ENCODE measurements around the gene AQP4. TPM values are rescaled to one million over a fixed set of nuclear protein-coding genes. Genes with fewer than 3 reads are reported as not detected.

AQP4 gene
- polyA plus RNA-seq, 3 donors, result 0.56 to 0.79 (median 0.72) TPM

DNA sequence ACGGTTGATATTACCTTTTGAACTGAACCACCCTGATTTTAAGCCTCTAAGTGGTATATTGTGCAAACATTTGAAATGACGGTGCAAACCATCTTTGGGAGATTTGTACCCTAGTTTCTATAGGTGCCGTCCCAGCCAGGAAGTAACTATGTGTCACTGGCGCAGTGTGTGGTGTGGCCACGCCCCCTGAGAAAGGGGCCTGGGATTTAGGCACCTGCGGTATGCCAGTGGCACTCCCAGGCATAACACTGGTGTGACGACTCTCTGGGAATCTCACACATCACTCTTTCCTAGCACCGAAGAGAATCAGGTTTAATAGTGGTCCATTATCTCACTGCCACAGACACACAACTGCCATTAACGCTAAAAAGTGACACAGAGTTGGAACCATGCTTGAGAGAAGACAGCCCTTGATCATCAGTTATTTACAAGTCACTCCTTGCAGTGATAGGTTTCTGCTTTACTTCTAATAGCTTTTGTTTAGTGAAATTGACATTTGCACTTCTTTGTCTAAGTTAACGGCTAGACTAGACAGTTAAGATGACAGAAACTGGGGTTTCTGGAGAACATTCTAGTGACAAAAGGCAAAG, 11.1 kb downstream of the AQP4 start:
- DNase-seq (ENCODE audit: extremely low read depth in 1 of 11, low read depth in 9 of 11, low spot score in 4 of 11), result no peak

- DNase-seq (ENCODE audit: extremely low read depth in 1 of 11, low read depth in 9 of 11, low spot score in 4 of 11), result no peak
These were observed 12.1 kb downstream of the AQP4 start for GRCh38 chr18:26853401-26853800.

DNA sequence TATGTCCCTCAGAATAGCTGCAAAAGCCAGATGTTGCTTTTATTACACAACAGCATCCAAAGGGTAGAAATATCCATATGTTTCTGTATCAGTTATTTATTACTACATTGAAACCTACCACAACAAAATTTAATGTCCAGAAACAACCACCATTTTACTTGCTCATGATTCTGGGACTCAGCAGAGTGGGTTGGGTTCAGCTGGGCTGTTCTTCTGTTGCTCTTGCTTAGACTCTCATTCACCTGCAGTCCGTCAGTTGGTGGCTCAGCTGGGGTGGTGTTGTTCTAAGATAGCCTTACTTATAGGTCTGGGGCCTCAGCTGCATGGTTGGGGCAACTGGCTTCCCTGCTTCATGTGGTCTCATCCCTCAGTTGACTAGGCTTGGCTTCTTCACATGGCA, 21.7 kb downstream of the AQP4 start:
- no peak for DNase-seq (ENCODE audit: extremely low read depth in 1 of 11, low read depth in 9 of 11, low spot score in 4 of 11)

GRCh38 chr18:26840965-26841364, 24.5 kb downstream of the AQP4 start:
- no peak for DNase-seq (ENCODE audit: extremely low read depth in 1 of 11, low read depth in 9 of 11, low spot score in 4 of 11)

DNA sequence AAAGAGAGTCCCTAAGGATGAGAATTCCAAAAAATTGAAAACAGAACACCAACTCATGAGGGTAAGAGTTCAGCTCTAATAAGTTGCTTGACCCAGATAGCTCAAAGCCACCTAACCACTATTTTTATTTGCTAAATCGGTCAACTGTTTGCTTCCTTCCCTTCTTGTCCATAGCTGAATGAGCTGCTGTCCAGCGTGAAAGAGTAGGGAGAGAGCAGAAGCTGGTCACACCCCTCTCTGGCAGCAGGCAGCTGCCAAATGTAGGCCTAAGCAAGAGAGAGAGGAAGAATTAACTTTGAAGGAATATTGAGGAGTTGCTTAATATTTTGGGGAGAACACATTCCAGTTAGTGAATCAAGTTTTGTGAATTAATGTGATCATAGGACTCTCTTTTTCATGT, 25.9 kb downstream of the AQP4 start:
- DNase-seq (ENCODE audit: extremely low read depth in 1 of 11, low read depth in 9 of 11, low spot score in 4 of 11), result no peak

- DNase-seq (ENCODE audit: extremely low read depth in 1 of 11, low read depth in 9 of 11, low spot score in 4 of 11), result no peak
These were observed 33.2 kb downstream of the AQP4 start for GRCh38 chr18:26832302-26832701.

- no peak for DNase-seq (ENCODE audit: extremely low read depth in 1 of 11, low read depth in 9 of 11, low spot score in 4 of 11)
These were observed 37.9 kb downstream of the AQP4 start for GRCh38 chr18:26827581-26827980.

DNA sequence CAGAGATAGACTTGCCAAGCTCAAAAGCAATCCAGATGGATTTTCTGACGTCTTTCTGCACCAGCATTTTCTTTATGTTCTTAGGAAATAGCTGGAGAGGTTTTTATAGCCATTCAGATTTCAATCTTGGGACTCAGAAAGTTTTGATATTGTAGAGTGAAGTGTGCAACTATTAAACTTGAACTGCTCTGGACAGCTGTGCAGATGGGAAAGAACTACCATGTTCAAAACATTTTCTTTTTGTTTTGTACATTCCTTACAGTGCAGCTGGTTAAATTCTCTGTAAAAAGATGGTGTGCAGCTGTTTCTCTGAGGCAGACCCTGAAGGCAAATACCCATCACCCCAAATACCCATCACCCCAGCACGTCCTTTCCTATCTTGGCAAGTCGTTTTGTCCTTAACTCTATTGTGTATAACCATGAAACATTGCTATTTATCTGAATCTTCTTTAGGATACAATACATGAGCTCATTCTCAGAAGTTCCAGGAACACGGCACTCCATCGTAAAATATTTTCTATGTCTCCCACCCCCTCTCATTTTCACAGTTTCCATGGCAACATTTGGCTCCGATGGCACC, 38.8 kb downstream of the AQP4 start:
- peak in 2 of 11 donors; percentile 7 to 13 for DNase-seq (ENCODE audit: extremely low read depth in 1 of 11, low read depth in 9 of 11, low spot score in 4 of 11)

DNA sequence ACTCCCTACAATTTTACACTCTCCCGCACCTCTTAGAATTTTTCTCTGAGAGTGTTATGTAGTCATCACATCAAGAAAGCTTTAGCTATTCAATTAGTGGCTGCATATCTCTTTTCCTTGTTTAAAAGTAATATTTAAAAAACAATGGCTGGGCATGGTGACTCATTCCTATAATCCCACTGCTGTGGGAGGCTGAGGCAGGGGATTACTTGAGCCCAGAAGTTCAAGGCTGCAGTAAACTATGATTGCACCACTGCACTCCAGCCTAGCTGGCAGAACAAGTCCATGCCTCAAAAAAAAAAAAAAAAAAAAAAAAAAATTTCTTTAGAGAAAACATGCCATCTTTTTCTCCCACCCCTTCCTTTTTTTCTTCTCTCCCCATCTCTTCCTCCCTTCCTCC, 44.3 kb downstream of the AQP4 start:
- DNase-seq (ENCODE audit: extremely low read depth in 1 of 11, low read depth in 9 of 11, low spot score in 4 of 11), result no peak

GRCh38 chr18:26819046-26819445, 46.5 kb downstream of the AQP4 start:
- no peak for DNase-seq (ENCODE audit: extremely low read depth in 1 of 11, low read depth in 9 of 11, low spot score in 4 of 11)

DNA sequence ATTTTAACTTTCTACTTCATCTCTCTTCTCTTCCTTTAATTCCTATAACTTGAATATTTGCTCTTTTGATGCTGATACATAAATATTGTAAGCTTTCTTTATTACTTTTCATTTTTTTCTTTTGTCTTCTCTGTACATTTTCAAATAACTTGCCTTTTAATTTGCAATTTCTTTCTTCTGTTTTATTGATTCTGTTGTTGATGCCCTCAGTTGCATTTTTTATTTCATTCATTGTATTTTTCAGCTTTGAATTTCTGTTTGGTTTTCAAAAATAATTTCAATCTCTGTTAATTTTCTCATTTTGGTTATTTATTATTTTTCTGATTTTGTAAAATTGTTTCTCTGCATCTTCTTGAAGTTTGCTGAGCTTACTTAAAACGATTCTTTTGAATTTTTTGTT, 47.0 kb downstream of the AQP4 start:
- no peak for DNase-seq (ENCODE audit: extremely low read depth in 1 of 11, low read depth in 9 of 11, low spot score in 4 of 11)

DNA sequence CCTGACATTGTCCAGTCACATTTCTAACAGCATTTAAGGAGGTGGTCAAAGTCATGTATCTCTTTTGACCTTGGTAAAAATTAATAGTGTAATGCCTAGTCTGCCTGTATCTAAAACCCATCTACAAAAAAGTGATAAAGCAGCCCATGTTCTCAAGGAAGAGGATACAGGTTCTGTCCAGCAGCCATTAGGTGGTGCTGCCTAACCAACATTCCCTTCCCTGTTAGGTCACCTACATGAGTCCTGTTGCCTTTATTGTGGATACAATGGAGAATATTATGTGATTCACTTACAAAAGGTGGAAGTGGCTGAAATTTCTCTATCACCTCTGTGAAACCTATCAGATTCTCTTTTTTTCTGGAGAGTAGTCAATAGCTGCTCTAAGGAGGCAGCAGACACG, 52.5 kb downstream of the AQP4 start:
- DNase-seq (ENCODE audit: extremely low read depth in 1 of 11, low read depth in 9 of 11, low spot score in 4 of 11), result peak in 8 of 11 donors; percentile 31 to 49 (median 44)

- DNase-seq (ENCODE audit: extremely low read depth in 1 of 11, low read depth in 9 of 11, low spot score in 4 of 11), result no peak
These were observed 53.0 kb downstream of the AQP4 start for GRCh38 chr18:26812462-26812861.

GRCh38 chr18:26809346-26809745, 56.2 kb downstream of the AQP4 start:
- no peak for DNase-seq (ENCODE audit: extremely low read depth in 1 of 11, low read depth in 9 of 11, low spot score in 4 of 11)

DNA sequence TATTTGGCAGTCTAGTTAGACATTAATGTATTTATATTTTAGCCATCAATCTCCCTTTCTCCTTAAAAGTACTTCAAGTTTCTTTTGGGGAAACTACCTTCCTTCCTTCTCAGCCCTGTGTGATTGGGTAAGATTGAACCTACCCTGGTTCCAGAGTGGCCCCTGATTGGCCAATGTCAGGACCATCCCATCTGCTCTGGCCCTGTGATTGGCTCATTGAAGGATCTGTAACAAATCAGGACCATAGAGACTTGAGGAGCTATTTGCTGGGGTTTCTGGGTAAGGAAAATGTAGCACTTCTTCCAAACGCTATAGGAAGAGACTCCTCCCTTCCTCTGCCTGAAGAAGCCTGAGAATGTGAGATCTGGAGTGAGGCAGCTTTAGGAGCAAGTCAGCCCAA, 59.3 kb downstream of the AQP4 start:
- no peak for DNase-seq (ENCODE audit: extremely low read depth in 1 of 11, low read depth in 9 of 11, low spot score in 4 of 11)

- DNase-seq (ENCODE audit: extremely low read depth in 1 of 11, low read depth in 9 of 11, low spot score in 4 of 11), result no peak
These were observed 61.0 kb downstream of the AQP4 start for GRCh38 chr18:26804519-26804918.

- DNase-seq (ENCODE audit: extremely low read depth in 1 of 11, low read depth in 9 of 11, low spot score in 4 of 11), result no peak
These were observed 61.9 kb downstream of the AQP4 start for GRCh38 chr18:26803643-26804042.

DNA sequence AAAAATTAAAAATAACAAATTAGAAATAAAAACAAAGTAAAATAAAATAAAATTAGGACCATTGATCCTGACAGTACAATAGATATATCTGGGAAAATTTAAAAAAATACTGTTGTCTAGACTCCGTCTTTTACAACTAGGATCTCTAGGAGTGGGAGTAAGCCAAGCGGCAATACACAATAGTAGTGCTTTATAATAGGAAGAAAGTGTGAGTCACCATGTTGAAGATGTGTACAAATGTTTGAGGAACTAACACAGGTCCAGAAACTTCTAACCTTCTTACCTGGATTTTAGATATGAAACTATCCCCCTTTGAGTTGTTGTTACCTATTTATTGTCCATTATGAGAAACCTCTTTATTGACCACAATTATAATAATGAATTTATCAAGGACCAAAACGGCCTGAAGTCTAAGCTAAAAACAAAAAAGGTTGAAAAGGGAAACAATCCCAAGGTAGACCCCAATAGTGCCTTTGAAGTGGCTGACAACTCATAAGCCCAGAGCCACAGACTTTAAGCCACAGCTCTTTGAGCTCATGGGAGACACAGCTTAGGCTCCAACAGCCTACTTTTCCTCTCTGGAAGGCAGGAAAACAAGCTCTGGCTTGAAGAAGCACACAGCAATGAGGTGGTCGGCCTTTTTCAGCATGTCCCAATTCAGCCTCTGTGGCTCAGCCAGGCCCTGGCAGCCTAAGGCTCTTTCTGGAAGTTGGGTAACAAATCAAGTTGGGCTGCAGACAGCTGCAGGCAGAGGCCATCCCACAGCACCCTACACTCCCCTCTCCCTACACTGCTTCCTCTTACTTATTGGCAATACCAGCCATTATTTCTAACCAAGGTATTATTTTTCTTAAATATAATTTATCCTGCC, 62.9 kb downstream of the AQP4 start:
- no peak for DNase-seq (ENCODE audit: extremely low read depth in 1 of 11, low read depth in 9 of 11, low spot score in 4 of 11)
